GM06990 (cell line): ENCODE measurements around the gene ARHGEF37.
"Not testable (repeated sequence)": the region's sequence is repeated elsewhere in the genome, so short reads cannot be mapped to it uniquely, and the experiment has no call there.

Source experiments
- DNase-seq: peaks from one replicate; pipeline ENCODE4 v3.0.0-alpha.2; 2011; ENCODE audit not compliant: insufficient read length; ENCODE audit errors: extremely low read depth
- H3K27me3 ChIP-seq: replicated peaks from 2 replicates; pipeline ENCODE4 v1.6.0; 2011; ENCODE audit warnings: low read length; ENCODE audit not compliant: control insufficient read depth, insufficient read depth
- H3K36me3 ChIP-seq: 2 replicates; pipeline ENCODE4 v1.5.1; 2011; ENCODE audit warnings: low read length; ENCODE audit not compliant: control insufficient read depth, insufficient read depth
- H3K4me3 ChIP-seq: replicated peaks from 2 replicates; pipeline ENCODE4 v1.5.1; 2011; ENCODE audit warnings: low read depth, mild to moderate bottlenecking, control low read depth, low read length
- CTCF ChIP-seq: IDR thresholded peaks from 2 replicates; pipeline ENCODE4 v1.5.1; 2011; ENCODE audit warnings: low read length, control low read depth, mild to moderate bottlenecking, inconsistent platforms; ENCODE audit not compliant: insufficient read depth, poor library complexity, severe bottlenecking

ARHGEF37 gene

GRCh38 chr5:149559706-149560105 is 21.6 kb upstream of the ARHGEF37 start:
- no peaks in the 10 kb centered on the region for H3K36me3 ChIP-seq
- H3K4me3 ChIP-seq, result no peak overlapping the region
- TF ChIP-seq CTCF, result no peak
- no peaks in the 10 kb centered on the region for H3K27me3 ChIP-seq
- no peak for DNase-seq

- TF ChIP-seq CTCF, result no peak
- H3K27me3 ChIP-seq, result no peaks in the 10 kb centered on the region
- H3K36me3 ChIP-seq, result no peaks in the 10 kb centered on the region
- H3K4me3 ChIP-seq, result no peak overlapping the region
- DNase-seq, result no peak
These were observed 19.4 kb upstream of the ARHGEF37 start for GRCh38 chr5:149561848-149562247.

- no peak overlapping the region for H3K4me3 ChIP-seq
- no peaks in the 10 kb centered on the region for H3K36me3 ChIP-seq
- no peaks in the 10 kb centered on the region for H3K27me3 ChIP-seq
- TF ChIP-seq CTCF, result no peak
- no peak for DNase-seq
These were observed 17.8 kb upstream of the ARHGEF37 start for GRCh38 chr5:149563466-149563865.

GRCh38 chr5:149564542-149565140 is 16.7 kb upstream of the ARHGEF37 start:
- DNase-seq, result peak; percentile 44
- H3K36me3 ChIP-seq, H3K4me3 ChIP-seq, H3K27me3 ChIP-seq: not testable (repeated sequence)
- TF ChIP-seq CTCF, result peak; percentile 44

GRCh38 chr5:149567226-149567625 is 14.1 kb upstream of the ARHGEF37 start:
- Histone ChIP-seq H3K27me3 (no peaks in the 10 kb centered on the region), H3K36me3 (no peaks in the 10 kb centered on the region), H3K4me3 (no peak overlapping the region)
- TF ChIP-seq CTCF, result no peak
- no peak for DNase-seq

- Histone ChIP-seq H3K36me3 (no peaks in the 10 kb centered on the region), H3K27me3 (no peaks in the 10 kb centered on the region), H3K4me3 (no peak overlapping the region)
- no peak for TF ChIP-seq CTCF
- no peak for DNase-seq
These were observed 9.1 kb upstream of the ARHGEF37 start for GRCh38 chr5:149572170-149572569.
